Memory B cell (primary cell): ENCODE data around the gene JMJD8.

Experiments
- ATAC-seq: fragments of 150-1000 bp; cut with Tn5 transposase; 2 replicates; pipeline ENCODE4 v1.10.0; 2021; ENCODE audit warnings: low read depth, mild to moderate bottlenecking, moderate library complexity
- DNase-seq, 2 donors: peaks; one replicate each; pipeline ENCODE4 v3.0.0; 2022; ENCODE audit warnings: low spot score in 2 of 2
- H3K27ac Mint-ChIP-seq: one replicate; pipeline ENCODE4 v1.8.0; 2022; ENCODE audit warnings: mild to moderate bottlenecking, moderate library complexity, mixed read lengths
- H3K27me3 Mint-ChIP-seq: one replicate; pipeline ENCODE4 v1.8.0; 2022; ENCODE audit warnings: mixed read lengths
- H3K36me3 Mint-ChIP-seq: one replicate; pipeline ENCODE4 v1.8.0; 2022; ENCODE audit warnings: mild to moderate bottlenecking, mixed read lengths
- H3K4me1 Mint-ChIP-seq: one replicate; pipeline ENCODE4 v1.8.0; 2022; ENCODE audit warnings: mixed read lengths
- H3K4me3 Mint-ChIP-seq: one replicate; pipeline ENCODE4 v1.8.0; 2022; ENCODE audit warnings: mild to moderate bottlenecking, moderate library complexity, mixed read lengths
- H3K9me3 Mint-ChIP-seq: one replicate; pipeline ENCODE4 v1.8.0; 2022; ENCODE audit warnings: mixed read lengths

JMJD8 gene

DNA sequence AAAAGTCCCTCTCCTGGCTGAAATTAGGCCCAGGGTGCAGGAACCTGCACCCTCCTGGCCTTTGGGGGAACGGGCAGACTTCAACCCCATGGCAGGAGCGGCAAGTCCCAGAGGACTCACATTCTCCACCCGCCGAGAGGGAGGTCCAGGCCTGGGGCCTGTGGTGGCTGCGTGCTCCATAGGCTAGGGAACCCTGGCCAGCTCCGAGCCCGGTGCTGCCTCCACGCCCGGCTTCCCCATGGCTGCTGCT is 42.0 kb upstream of the JMJD8 start:
- no peaks in the 10 kb centered on the region for H3K9me3 Mint-ChIP-seq
- no peaks in the 10 kb centered on the region for H3K27me3 Mint-ChIP-seq
- peaks cover 4% of the 10 kb centered on the region for H3K4me1 Mint-ChIP-seq
- peak overlapping the region; percentile 81 for H3K4me3 Mint-ChIP-seq
- no peak for DNase-seq
- H3K27ac Mint-ChIP-seq, result peak overlapping the region; percentile 69
- no peaks in the 10 kb centered on the region for H3K36me3 Mint-ChIP-seq
- no peak for ATAC-seq

- ATAC-seq, result no peak
- H3K36me3 Mint-ChIP-seq, result no peaks in the 10 kb centered on the region
- no peak overlapping the region for H3K4me3 Mint-ChIP-seq
- H3K27ac Mint-ChIP-seq, result peak overlapping the region; percentile 69
- no peak for DNase-seq
- peaks cover 4% of the 10 kb centered on the region for H3K4me1 Mint-ChIP-seq
- H3K9me3 Mint-ChIP-seq, result no peaks in the 10 kb centered on the region
- H3K27me3 Mint-ChIP-seq, result no peaks in the 10 kb centered on the region
Measured at GRCh38 chr16:725463-726187, 41.5 kb upstream of the JMJD8 start.

- Mint-ChIP-seq H3K4me1 (peaks cover 8% of the 10 kb centered on the region), H3K4me3 (no peak overlapping the region), H3K9me3 (no peaks in the 10 kb centered on the region), H3K27ac (no peak overlapping the region), H3K27me3 (no peaks in the 10 kb centered on the region), H3K36me3 (no peaks in the 10 kb centered on the region)
- ATAC-seq (no peak), DNase-seq (no peak)
Measured at GRCh38 chr16:725041-725376, 40.9 kb upstream of the JMJD8 start.

GRCh38 chr16:724188-725040 is 40.3 kb upstream of the JMJD8 start:
- Mint-ChIP-seq H3K36me3 (no peaks in the 10 kb centered on the region), H3K4me3 (no peak overlapping the region), H3K4me1 (peaks cover 8% of the 10 kb centered on the region), H3K27ac (no peak overlapping the region), H3K9me3 (no peaks in the 10 kb centered on the region), H3K27me3 (no peaks in the 10 kb centered on the region)
- ATAC-seq, result no peak
- no peak for DNase-seq

- no peak for ATAC-seq
- peaks cover 13% of the 10 kb centered on the region for H3K4me1 Mint-ChIP-seq
- no peak for DNase-seq
- H3K4me3 Mint-ChIP-seq, result no peak overlapping the region
- H3K9me3 Mint-ChIP-seq, result no peaks in the 10 kb centered on the region
- no peak overlapping the region for H3K27ac Mint-ChIP-seq
- no peaks in the 10 kb centered on the region for H3K27me3 Mint-ChIP-seq
- no peaks in the 10 kb centered on the region for H3K36me3 Mint-ChIP-seq
Measured at GRCh38 chr16:723695-724094, 39.6 kb upstream of the JMJD8 start.

DNA sequence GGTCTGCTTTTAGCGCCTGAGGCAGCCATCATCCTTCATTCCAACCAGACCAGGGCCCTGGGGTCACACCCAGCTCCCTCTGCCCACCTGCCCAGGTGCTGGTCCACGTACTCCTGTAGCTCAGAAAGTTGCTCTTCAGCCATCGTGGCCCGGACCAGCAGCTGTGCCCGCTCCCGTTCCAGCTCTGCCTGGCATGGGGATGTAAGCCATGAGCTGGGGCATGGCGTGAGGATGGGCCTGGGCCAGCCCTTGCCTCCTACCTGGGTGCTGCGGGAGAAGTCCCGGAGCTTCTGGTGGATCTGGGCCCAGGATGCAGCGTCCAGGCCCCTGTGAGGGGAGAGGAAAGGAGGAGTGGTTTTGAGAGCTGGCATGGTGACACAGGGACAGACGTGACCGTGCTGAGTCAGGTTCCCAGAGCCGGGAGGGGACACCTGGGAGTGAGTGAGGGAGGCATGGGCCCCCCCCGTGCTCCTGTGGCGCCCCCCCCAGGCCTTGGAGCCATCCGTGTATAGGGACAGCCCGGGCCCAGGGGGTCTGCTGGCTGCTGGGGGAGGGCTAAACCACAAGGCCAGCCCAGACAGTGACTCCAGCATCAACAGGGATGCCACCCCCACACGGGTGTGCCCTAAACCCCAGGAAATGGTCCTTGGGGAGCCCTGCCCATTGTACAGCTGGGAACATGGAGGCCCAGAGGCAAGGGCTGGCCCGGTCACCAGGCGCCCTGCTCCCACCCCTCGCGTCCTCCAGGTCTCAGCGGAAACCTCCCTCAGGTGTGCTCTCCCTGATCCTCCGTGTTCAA is 38.9 kb upstream of the JMJD8 start:
- ATAC-seq, result no peak
- H3K9me3 Mint-ChIP-seq, result no peaks in the 10 kb centered on the region

DNA sequence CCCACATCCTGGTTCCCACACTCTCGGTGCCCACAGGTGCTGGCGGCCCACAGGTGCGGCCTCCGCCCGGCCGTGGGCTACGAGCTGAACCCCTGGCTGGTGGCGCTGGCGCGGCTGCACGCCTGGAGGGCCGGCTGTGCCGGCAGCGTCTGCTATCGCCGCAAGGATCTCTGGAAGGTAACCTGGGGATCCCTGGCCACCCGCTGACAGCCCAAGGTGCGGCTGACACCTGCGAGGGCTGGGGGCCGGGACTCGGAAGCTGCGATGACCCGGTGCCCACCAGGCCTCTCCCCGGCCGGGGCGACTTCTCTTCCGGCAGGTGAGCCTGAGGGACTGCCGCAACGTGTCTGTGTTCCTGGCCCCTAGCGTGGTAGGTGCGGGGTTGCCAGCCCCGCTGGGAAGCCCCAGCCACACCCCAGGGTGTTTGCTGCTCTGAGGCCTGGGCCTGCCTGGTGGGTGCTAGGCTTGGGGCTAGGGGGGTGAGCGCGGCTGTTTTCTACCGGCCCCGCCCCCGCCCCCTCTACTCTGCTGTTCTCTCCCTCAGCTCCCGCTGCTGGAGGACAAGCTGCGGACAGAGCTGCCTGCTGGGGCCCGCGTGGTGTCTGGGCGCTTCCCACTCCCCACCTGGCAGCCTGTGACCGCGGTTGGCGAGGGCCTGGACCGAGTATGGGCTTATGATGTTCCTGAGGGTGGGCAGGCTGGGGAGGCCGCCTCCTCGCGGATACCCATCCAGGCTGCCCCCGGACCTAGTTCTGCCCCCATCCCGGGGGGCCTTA is 37.8 kb upstream of the JMJD8 start:
- Mint-ChIP-seq H3K27ac (peak overlapping the region; percentile 81), H3K27me3 (no peaks in the 10 kb centered on the region), H3K36me3 (no peaks in the 10 kb centered on the region), H3K9me3 (no peaks in the 10 kb centered on the region), H3K4me3 (peak overlapping the region; percentile 82), H3K4me1 (peaks cover 13% of the 10 kb centered on the region)
- DNase-seq (no peak), ATAC-seq (no peak)

More for the DNA sequence above, 38.9 kb upstream of the JMJD8 start:
- H3K4me3 Mint-ChIP-seq, result peak overlapping the region; percentile 82
- no peaks in the 10 kb centered on the region for H3K27me3 Mint-ChIP-seq
- DNase-seq, result no peak
- no peaks in the 10 kb centered on the region for H3K36me3 Mint-ChIP-seq
- H3K4me1 Mint-ChIP-seq, result peaks cover 13% of the 10 kb centered on the region
- H3K27ac Mint-ChIP-seq, result no peak overlapping the region

GRCh38 chr16:720990-721764 is 37.0 kb upstream of the JMJD8 start, which contains the start of gene ANTKMT:
TSS of gene ANTKMT (plus strand) at chr16:721146. CDS start at chr16:721275, 129 bp downstream.
- no peaks in the 10 kb centered on the region for H3K36me3 Mint-ChIP-seq
- peaks cover 2% of the 10 kb centered on the region for H3K27me3 Mint-ChIP-seq
- H3K9me3 Mint-ChIP-seq, result no peaks in the 10 kb centered on the region
- peaks cover 16% of the 10 kb centered on the region for H3K4me1 Mint-ChIP-seq
- DNase-seq, result peak; percentile 85 to 87
- H3K27ac Mint-ChIP-seq, result peak within 1 kb of the TSS; percentile 81
- H3K4me3 Mint-ChIP-seq, result peak within 1 kb of the TSS; percentile 82
- peak; percentile 87 for ATAC-seq

- peaks cover 2% of the 10 kb centered on the region for H3K27me3 Mint-ChIP-seq
- peaks cover 16% of the 10 kb centered on the region for H3K4me1 Mint-ChIP-seq
- ATAC-seq, result peak; percentile 4
- no peaks in the 10 kb centered on the region for H3K36me3 Mint-ChIP-seq
- H3K4me3 Mint-ChIP-seq, result peak overlapping the region; percentile 82
- DNase-seq, result no peak
- peak overlapping the region; percentile 43 for H3K27ac Mint-ChIP-seq
- H3K9me3 Mint-ChIP-seq, result no peaks in the 10 kb centered on the region
Measured at GRCh38 chr16:720447-720989, 36.4 kb upstream of the JMJD8 start.

- H3K27ac Mint-ChIP-seq, result peak overlapping the region; percentile 43
- DNase-seq, result no peak
- H3K4me1 Mint-ChIP-seq, result peaks cover 16% of the 10 kb centered on the region
- H3K4me3 Mint-ChIP-seq, result peak overlapping the region; percentile 82
- no peaks in the 10 kb centered on the region for H3K9me3 Mint-ChIP-seq
- no peaks in the 10 kb centered on the region for H3K36me3 Mint-ChIP-seq
- ATAC-seq, result no peak
- peaks cover 2% of the 10 kb centered on the region for H3K27me3 Mint-ChIP-seq
Measured at GRCh38 chr16:719815-720446, 35.8 kb upstream of the JMJD8 start.

DNA sequence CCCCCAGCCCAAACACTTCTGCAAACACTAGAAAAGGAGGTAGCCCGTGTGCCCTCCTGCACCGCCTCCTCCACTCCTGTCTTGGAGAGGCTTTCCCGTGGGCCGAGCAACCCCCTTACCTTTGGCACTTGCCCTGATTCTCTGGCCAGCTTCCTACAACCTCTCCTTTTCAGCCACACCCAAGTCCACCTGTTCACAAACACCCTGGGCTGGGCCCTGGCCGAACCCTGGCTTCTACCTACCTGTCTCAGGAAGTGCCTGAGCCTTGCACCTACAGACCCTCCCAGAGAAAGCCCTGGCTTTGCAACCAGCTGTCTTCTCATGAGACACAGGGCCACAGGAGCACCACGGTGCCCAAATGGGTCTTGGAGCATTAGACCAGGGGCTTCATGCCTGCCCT is 34.8 kb upstream of the JMJD8 start:
- no peak overlapping the region for H3K27ac Mint-ChIP-seq
- DNase-seq (no peak), ATAC-seq (no peak)
- H3K36me3 Mint-ChIP-seq, result no peaks in the 10 kb centered on the region
- H3K4me3 Mint-ChIP-seq, result peak overlapping the region; percentile 16
- H3K9me3 Mint-ChIP-seq, result no peaks in the 10 kb centered on the region
- H3K27me3 Mint-ChIP-seq, result peaks cover 4% of the 10 kb centered on the region
- peaks cover 18% of the 10 kb centered on the region for H3K4me1 Mint-ChIP-seq

DNA sequence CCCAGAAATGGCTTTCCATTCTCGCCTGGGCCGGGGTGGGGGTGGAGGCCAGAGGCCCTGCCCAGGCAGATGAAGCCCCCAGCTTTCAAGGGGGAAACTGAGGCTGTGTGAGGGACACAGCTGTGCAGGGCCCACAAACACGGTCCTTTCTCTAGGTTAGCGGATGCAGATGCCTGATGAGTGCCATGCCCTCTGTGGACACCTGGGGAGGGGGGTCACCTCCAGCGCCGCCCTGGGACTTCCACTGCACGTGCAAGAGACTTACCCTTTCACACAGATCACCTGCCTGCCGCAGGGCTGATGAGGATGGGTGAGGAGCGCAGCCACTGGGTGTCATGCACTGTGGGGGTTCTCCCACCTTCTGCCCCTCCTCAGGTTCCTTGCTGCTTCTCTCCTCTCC is 34.3 kb upstream of the JMJD8 start:
- Mint-ChIP-seq H3K27me3 (peaks cover 4% of the 10 kb centered on the region), H3K36me3 (no peaks in the 10 kb centered on the region), H3K4me3 (no peak overlapping the region), H3K9me3 (no peaks in the 10 kb centered on the region), H3K27ac (no peak overlapping the region), H3K4me1 (peaks cover 18% of the 10 kb centered on the region)
- ATAC-seq (no peak), DNase-seq (no peak)
